ENCODE data around the gene TMEM185B. TPM values are rescaled to one million over a fixed set of nuclear protein-coding genes. Genes with fewer than 3 reads are reported as not detected.

The TMEM185B gene
- total RNA-seq, 1 experiment from 2014 or later: 69.9 TPM

DNA sequence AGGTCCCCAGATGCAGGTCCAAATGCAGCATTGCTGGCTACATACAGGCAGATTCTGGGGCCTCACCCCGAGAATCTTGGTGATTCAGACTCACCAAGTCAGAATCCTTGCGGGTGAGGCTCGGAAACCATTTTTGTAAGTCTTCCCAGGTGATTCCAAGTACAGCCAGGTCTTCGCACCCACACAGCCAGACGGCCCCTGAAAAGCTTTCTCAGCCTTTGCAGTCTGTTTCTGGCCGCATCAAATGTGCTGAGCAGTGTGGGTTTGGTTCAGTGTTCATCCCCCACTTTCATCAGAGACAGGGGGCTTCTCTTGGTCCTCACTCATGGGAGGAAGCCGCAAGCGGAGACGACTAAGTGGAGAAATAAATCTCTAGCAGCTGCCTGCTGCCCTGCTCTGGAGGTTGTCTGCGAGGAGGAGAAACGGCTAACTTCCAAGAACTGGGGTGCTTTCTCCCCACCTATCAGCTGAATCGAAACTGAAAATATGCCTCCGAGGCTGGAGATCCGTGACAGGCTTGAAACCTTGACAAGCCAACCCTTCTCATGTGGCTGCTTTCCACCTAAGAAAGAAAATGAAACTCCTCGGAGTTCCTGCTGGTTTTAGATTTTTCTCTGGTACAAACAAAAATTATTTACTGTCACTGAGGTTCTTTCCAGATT is 8.9 kb upstream of the TMEM185B start:
- Mint-ChIP-seq H3K27ac (ENCODE audit: unreplicated experiment) (peak overlapping the region; percentile 35), H3K9me3 (ENCODE audit: unreplicated experiment) (no peaks in the 10 kb centered on the region), H3K4me1 (ENCODE audit: low read depth, unreplicated experiment) (peaks cover 37% of the 10 kb centered on the region), H3K4me3 (ENCODE audit: unreplicated experiment) (no peak overlapping the region), H3K27me3 (ENCODE audit: insufficient read depth, unreplicated experiment) (no peaks in the 10 kb centered on the region), H3K36me3 (ENCODE audit: insufficient read depth, unreplicated experiment) (no peaks in the 10 kb centered on the region)
- intact Hi-C loops (cut with micrococcal nuclease; ENCODE audit: unreplicated experiment): loop anchor here (2.0 kb wide), 1 partner anchor 21 kb away; the partner anchor contains the start of gene RALB
- Histone ChIP-seq H3K9me3 (no peaks in the 10 kb centered on the region), H3K27me3 (replicated peaks; ENCODE audit: control insufficient read depth, insufficient read depth, low read length) (no peaks in the 10 kb centered on the region), H3K36me3 (ENCODE audit: control insufficient read depth, insufficient read depth, low read length) (no peaks in the 10 kb centered on the region), H3K4me1 (peaks cover 38% of the 10 kb centered on the region), H3K4me3 (ENCODE audit: low read depth, low read length) (no peak overlapping the region)
- BruUV-seq (replicated peaks): no TSS peak
- ChIA-PET POLR2A (interaction anchor here (0.6 to 1.4 kb wide), 4 partner anchors 9 to 1416 kb away, joined by 3 to 10 read pairs (median 6); partner anchors contain the start of genes RALB and TMEM185B), CTCF (interaction anchor here (0.6 to 0.9 kb wide), 2 partner anchors 16 to 107 kb away, joined by 3 to 5 read pairs; no protein-coding TSS in a partner anchor)
- TF ChIP-seq, protein P1, sequence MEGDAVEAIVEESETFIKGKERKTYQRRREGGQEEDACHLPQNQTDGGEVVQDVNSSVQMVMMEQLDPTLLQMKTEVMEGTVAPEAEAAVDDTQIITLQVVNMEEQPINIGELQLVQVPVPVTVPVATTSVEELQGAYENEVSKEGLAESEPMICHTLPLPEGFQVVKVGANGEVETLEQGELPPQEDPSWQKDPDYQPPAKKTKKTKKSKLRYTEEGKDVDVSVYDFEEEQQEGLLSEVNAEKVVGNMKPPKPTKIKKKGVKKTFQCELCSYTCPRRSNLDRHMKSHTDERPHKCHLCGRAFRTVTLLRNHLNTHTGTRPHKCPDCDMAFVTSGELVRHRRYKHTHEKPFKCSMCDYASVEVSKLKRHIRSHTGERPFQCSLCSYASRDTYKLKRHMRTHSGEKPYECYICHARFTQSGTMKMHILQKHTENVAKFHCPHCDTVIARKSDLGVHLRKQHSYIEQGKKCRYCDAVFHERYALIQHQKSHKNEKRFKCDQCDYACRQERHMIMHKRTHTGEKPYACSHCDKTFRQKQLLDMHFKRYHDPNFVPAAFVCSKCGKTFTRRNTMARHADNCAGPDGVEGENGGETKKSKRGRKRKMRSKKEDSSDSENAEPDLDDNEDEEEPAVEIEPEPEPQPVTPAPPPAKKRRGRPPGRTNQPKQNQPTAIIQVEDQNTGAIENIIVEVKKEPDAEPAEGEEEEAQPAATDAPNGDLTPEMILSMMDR (IDR thresholded peaks at IDR 0.05; ENCODE audit: insufficient read depth in 1 of 2, low read depth in 1 of 2, low read length in 1 of 2, severe bottlenecking in 1 of 2, unreplicated experiment in 1 of 2): no peak
- peak in 1 of 2 experiments; percentile 26 for DNase-seq

DNA sequence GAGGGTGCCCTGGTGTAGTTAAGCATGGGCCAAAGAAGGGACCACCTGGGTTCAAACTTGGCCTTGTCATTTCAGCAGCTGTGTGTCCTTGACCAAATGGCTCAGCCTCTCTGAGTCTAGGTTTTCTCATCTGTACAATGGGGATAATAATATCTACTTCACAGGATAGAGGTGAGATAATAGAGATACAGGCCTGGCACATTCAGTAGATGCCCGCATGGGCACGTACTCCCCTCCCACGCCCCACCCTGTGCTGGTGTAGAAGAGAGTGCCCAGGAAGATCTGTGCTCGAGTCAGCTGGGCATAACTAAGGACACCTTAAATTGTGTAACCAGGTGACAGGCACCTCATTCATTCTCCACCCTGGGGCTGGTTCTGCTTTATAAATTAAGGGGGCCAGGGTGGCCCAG is 8.4 kb upstream of the TMEM185B start:
- peak in 1 of 2 experiments; percentile 12 for DNase-seq
- H3K27me3 ChIP-seq (replicated peaks; ENCODE audit: control insufficient read depth, insufficient read depth, low read length): no peaks in the 10 kb centered on the region
- no peaks in the 10 kb centered on the region for H3K27me3 Mint-ChIP-seq (ENCODE audit: insufficient read depth, unreplicated experiment)
- H3K4me3 Mint-ChIP-seq (ENCODE audit: unreplicated experiment): no peak overlapping the region
- intact Hi-C loops (cut with micrococcal nuclease; ENCODE audit: unreplicated experiment): loop anchor here (2.0 kb wide), 1 partner anchor 21 kb away; the partner anchor contains the start of gene RALB
- H3K4me3 ChIP-seq (ENCODE audit: low read depth, low read length): no peak overlapping the region
- TF ChIP-seq, protein P1 (IDR thresholded peaks at IDR 0.05; ENCODE audit: insufficient read depth in 1 of 2, low read depth in 1 of 2, low read length in 1 of 2, severe bottlenecking in 1 of 2, unreplicated experiment in 1 of 2): no peak
- POLR2A ChIA-PET: interaction anchor here (0.6 to 1.4 kb wide), 4 partner anchors 9 to 1417 kb away, joined by 3 to 10 read pairs (median 6); partner anchors contain the start of genes RALB and TMEM185B
- CTCF ChIA-PET: interaction anchor here (0.6 to 0.9 kb wide), 3 partner anchors 16 to 108 kb away, joined by 3 to 5 read pairs (median 3); no protein-coding TSS in a partner anchor
- no peaks in the 10 kb centered on the region for H3K9me3 Mint-ChIP-seq (ENCODE audit: unreplicated experiment)
- H3K4me1 Mint-ChIP-seq (ENCODE audit: low read depth, unreplicated experiment): peaks cover 34% of the 10 kb centered on the region
- no peaks in the 10 kb centered on the region for H3K36me3 ChIP-seq (ENCODE audit: control insufficient read depth, insufficient read depth, low read length)
- H3K9me3 ChIP-seq: no peaks in the 10 kb centered on the region
- BruUV-seq (replicated peaks): no TSS peak
- H3K4me1 ChIP-seq: peaks cover 32% of the 10 kb centered on the region
- no peaks in the 10 kb centered on the region for H3K36me3 Mint-ChIP-seq (ENCODE audit: insufficient read depth, unreplicated experiment)
- peak overlapping the region; percentile 99 for H3K27ac Mint-ChIP-seq (ENCODE audit: unreplicated experiment)

All from Caco-2 (cell line).